HFFc6 (cell line): Measurements from ENCODE around the gene GRHL3. TPM values are rescaled to one million over a fixed set of nuclear protein-coding genes. Genes with fewer than 3 reads are reported as not detected.

ENCODE experiments used
- DNase-seq: peaks from one replicate; pipeline ENCODE4 v3.0.0-alpha.2; 2018
- H3K27ac Mint-ChIP-seq: 2 replicates; pipeline ENCODE4 v1.8.0; 2020; ENCODE audit warnings: mild to moderate bottlenecking, mixed read lengths
- H3K27me3 Mint-ChIP-seq: 2 replicates; pipeline ENCODE4 v1.8.0; 2021; ENCODE audit warnings: mild to moderate bottlenecking, moderate library complexity, mixed read lengths; ENCODE audit not compliant: insufficient read depth
- H3K36me3 Mint-ChIP-seq: 2 replicates; pipeline ENCODE4 v1.8.0; 2021; ENCODE audit warnings: low read depth, mixed read lengths
- H3K4me1 Mint-ChIP-seq: 2 replicates; pipeline ENCODE4 v1.8.0; 2020; ENCODE audit warnings: low read depth, mixed read lengths
- H3K4me3 Mint-ChIP-seq: 2 replicates; pipeline ENCODE4 v1.8.0; 2020; ENCODE audit warnings: mild to moderate bottlenecking, moderate library complexity, mixed read lengths
- H3K9me3 Mint-ChIP-seq: 2 replicates; pipeline ENCODE4 v1.8.0; 2020; ENCODE audit warnings: mild to moderate bottlenecking, mixed read lengths
- total RNA-seq, 6 experiments: library from RNA; stranded (reverse); fragmentation: NEBNext Ultra II Directional; extraction: Animal tissue kit (Norgen Biotek cat#: 25700); gene quantifications; 2 replicates in 1 of 6; 3 replicates in 5 of 6; pipeline ENCODE4 v1.2.3, GENCODE V29; 2021
- TF ChIP-seq, protein P1 (sequence below): fragments of 200-600 bp; sonication (generic); IDR thresholded peaks from 2 replicates; pipeline ENCODE4 v1.5.0; 2021; ENCODE audit warnings: antibody characterized with exemption, mild to moderate bottlenecking

The GRHL3 gene
- total RNA-seq, 6 experiments from 2014 or later = not detected

- no peaks in the 10 kb centered on the region for H3K36me3 Mint-ChIP-seq
- H3K4me1 Mint-ChIP-seq = peaks cover 38% of the 10 kb centered on the region
- TF ChIP-seq, protein P1, sequence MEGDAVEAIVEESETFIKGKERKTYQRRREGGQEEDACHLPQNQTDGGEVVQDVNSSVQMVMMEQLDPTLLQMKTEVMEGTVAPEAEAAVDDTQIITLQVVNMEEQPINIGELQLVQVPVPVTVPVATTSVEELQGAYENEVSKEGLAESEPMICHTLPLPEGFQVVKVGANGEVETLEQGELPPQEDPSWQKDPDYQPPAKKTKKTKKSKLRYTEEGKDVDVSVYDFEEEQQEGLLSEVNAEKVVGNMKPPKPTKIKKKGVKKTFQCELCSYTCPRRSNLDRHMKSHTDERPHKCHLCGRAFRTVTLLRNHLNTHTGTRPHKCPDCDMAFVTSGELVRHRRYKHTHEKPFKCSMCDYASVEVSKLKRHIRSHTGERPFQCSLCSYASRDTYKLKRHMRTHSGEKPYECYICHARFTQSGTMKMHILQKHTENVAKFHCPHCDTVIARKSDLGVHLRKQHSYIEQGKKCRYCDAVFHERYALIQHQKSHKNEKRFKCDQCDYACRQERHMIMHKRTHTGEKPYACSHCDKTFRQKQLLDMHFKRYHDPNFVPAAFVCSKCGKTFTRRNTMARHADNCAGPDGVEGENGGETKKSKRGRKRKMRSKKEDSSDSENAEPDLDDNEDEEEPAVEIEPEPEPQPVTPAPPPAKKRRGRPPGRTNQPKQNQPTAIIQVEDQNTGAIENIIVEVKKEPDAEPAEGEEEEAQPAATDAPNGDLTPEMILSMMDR = no peak
- H3K27ac Mint-ChIP-seq = no peak overlapping the region
- no peak overlapping the region for H3K4me3 Mint-ChIP-seq
- no peak for DNase-seq
- H3K27me3 Mint-ChIP-seq = peaks cover 40% of the 10 kb centered on the region
- no peaks in the 10 kb centered on the region for H3K9me3 Mint-ChIP-seq
These were observed 394 bp upstream of the GRHL3 start for GRCh38 chr1:24318615-24319311.

GRCh38 chr1:24319962-24320361 lies 805 bp downstream of the GRHL3 start:
- peaks cover 38% of the 10 kb centered on the region for H3K4me1 Mint-ChIP-seq
- H3K27me3 Mint-ChIP-seq = peaks cover 42% of the 10 kb centered on the region
- H3K27ac Mint-ChIP-seq = no peak overlapping the region
- no peaks in the 10 kb centered on the region for H3K36me3 Mint-ChIP-seq
- TF ChIP-seq, protein P1 = no peak
- no peaks in the 10 kb centered on the region for H3K9me3 Mint-ChIP-seq
- H3K4me3 Mint-ChIP-seq = no peak overlapping the region
- no peak for DNase-seq

- Mint-ChIP-seq H3K27ac (no peak overlapping the region), H3K27me3 (peaks cover 49% of the 10 kb centered on the region)
These were observed 2.0 kb downstream of the GRHL3 start for GRCh38 chr1:24321126-24321525.

GRCh38 chr1:24321697-24322469 lies 2.7 kb downstream of the GRHL3 start:
- Mint-ChIP-seq H3K4me3 (peak overlapping the region; percentile 85), H3K4me1 (peaks cover 30% of the 10 kb centered on the region), H3K9me3 (no peaks in the 10 kb centered on the region), H3K36me3 (no peaks in the 10 kb centered on the region), H3K27me3 (peaks cover 56% of the 10 kb centered on the region), H3K27ac (no peak overlapping the region; the same call in 1 of the 2 replicates)
- peak; percentile 85 for DNase-seq
- TF ChIP-seq, protein P1 = no peak

More at GRCh38 chr1:24321126-24321525, 2.0 kb downstream of the GRHL3 start:
- no peaks in the 10 kb centered on the region for H3K36me3 Mint-ChIP-seq
- DNase-seq = no peak
- TF ChIP-seq, protein P1 = no peak
- H3K4me1 Mint-ChIP-seq = peaks cover 30% of the 10 kb centered on the region
- H3K4me3 Mint-ChIP-seq = no peak overlapping the region
- H3K9me3 Mint-ChIP-seq = no peaks in the 10 kb centered on the region

DNA sequence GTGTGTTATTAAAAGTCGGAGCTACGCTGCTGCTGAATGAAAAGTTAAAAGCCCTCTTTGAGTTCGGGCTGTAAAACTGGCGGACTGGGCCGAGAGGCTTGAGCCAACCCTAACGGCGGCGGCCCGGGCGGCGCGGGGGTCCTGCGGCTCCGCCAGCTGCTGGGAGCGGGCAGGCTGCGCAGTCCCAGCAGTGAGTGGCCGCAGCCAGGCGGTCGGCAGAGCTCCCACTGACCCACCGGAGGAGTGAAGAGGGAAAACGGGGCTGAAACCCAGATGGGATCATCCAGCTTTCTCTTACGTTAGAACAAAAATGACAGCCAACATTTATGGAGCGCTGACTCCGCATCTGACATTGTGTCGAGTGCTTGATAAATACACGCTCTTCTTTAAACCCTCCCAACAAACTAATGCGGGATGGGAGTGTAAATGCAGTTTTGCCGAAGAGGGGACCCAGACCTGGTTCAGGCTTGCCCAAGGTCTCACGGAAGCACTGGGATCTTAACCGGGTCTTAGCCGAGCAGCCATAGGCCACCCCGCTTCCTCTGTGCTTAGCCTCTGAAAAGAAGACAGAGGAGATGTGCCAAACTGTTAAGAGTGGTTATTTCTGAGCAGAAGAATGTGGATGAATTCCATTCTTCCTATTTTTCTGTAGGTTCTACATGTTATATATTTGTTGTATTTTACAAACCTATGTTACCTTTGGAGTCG lies 3.5 kb downstream of the GRHL3 start:
- peaks cover 31% of the 10 kb centered on the region for H3K4me1 Mint-ChIP-seq
- H3K4me3 Mint-ChIP-seq = peak overlapping the region; percentile 85
- H3K36me3 Mint-ChIP-seq = no peaks in the 10 kb centered on the region
- peaks cover 57% of the 10 kb centered on the region for H3K27me3 Mint-ChIP-seq
- DNase-seq = no peak
- TF ChIP-seq, protein P1 = no peak
- no peaks in the 10 kb centered on the region for H3K9me3 Mint-ChIP-seq
- no peak overlapping the region; the same call in 1 of the 2 replicates for H3K27ac Mint-ChIP-seq
